Measurements from ENCODE around the gene ACTA2.

- TF ChIP-seq CTCF (IDR thresholded peaks at IDR 0.05) (no peak), POLR2A (IDR thresholded peaks at IDR 0.05) (no peak)
Measured at GRCh38 chr10:88916231-88916630, 36.3 kb downstream of the ACTA2 start.
